ENCODE data around the gene EGFL6.

GRCh38 chrX:13598877-13599276 lies 29.5 kb downstream of the EGFL6 start:
- TF ChIP-seq CTCF (conservative IDR thresholded peaks at IDR 0.05; ENCODE audit: low read depth, low read length) (peak; percentile 45), EZH2 (IDR thresholded peaks at IDR 0.05; ENCODE audit: low read length, unreplicated experiment) (no peak)

Data from PC-3 (cell line).